Kidney capillary endothelial cell (primary cell): ENCODE measurements around the gene IMP4.
"Not testable (repeated sequence)": the region's sequence is repeated elsewhere in the genome, so short reads cannot be mapped to it uniquely, and the experiment has no call there.

Source experiments
- DNase-seq: peaks from one replicate; pipeline ENCODE4 v3.0.0-alpha.2; 2018; ENCODE audit warnings: low spot score

Gene IMP4, protein sequence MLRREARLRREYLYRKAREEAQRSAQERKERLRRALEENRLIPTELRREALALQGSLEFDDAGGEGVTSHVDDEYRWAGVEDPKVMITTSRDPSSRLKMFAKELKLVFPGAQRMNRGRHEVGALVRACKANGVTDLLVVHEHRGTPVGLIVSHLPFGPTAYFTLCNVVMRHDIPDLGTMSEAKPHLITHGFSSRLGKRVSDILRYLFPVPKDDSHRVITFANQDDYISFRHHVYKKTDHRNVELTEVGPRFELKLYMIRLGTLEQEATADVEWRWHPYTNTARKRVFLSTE

DNA sequence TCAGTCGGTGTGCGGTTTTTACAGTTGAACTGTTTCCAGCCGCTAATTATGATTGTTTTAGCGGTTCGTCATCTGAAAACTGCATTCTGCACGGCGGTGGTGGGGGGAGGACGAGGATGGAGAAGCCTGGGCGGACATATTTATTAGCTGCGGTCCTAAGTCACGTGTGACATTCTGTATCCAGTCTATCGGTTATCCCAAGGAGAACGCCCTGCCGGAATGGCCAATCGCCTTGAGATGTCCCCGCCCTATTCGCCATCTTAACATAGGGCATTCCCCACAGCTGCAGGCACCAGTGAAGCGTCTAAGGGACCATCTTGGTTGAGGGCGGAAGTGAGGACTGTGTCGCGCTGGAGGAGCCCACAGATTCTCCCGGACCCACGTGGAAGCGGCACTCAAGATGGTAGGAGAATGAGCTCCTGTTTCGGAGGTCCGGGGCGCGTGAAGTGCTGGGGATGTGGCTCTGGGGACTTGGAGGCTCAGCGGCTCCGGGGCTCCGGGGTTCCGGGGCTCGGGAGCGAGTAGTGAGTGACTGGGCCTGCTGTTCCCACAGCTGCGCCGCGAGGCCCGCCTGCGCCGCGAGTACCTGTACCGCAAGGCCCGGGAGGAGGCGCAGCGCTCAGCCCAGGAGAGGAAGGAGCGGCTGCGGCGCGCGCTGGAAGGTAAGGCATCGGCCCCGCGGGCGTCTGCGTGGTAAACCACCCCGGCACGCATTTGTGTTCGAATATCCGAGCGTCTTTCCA lies at the start of gene IMP4:
IMP4 (plus strand) TSS at position 365 of the 743 bp plus-strand sequence; CDS start at position 401, 36 bp downstream.
- DNase-seq, result peak; percentile 98

DNA sequence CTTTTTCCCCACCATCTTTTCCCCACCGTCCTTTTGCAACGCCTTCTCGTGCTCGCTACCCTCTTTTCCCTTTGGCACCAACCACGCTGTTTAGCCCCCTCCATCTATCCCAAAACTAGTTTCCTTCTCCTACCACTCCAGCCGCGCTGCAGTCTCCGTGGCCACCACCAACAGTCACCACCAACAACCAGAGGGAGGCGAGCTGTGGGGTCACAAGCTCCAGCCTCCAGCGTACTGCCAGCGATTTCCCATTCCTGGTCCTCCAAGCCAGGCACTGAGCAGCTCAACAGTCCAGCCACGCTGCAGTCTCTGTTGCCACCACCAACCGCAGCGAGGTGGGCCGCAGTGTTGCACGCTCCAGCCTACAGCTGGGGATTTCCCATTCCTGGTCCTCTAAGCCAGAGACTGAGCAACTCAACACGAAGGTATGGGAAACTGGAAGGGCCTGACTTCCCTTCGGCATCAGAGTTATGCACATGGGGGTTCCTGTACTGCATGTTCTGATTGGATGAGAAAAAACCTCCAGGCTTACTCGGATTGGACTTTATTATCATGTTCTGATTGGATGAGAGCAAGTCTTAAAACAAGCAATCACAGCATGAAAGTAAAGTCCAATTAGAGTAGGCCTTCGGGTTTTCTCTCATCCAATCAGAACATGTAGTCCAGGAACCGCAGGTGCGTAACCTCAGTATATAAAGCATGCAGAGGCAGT lies 42.3 kb upstream of the IMP4 start:
- DNase-seq, result no peak

DNA sequence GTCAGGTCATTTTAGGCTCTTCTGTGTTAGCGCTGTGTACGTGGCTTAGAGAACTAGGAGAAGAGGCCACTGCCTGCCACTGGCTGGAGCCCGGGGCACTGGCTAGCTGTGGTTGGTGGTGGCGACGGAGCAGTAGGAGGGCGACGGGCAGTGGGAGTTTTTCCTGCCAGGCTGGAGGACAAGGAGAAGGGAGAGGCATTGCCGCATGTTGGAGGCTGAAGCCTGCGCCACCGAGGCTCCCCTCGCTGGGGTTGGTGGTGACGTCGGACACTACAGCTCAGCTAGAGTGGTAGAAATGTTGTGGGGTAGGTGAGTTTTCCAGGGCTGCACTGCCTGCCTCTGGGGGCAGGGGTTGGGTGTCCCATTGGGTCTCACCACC lies 41.7 kb upstream of the IMP4 start:
- no peak for DNase-seq

DNA sequence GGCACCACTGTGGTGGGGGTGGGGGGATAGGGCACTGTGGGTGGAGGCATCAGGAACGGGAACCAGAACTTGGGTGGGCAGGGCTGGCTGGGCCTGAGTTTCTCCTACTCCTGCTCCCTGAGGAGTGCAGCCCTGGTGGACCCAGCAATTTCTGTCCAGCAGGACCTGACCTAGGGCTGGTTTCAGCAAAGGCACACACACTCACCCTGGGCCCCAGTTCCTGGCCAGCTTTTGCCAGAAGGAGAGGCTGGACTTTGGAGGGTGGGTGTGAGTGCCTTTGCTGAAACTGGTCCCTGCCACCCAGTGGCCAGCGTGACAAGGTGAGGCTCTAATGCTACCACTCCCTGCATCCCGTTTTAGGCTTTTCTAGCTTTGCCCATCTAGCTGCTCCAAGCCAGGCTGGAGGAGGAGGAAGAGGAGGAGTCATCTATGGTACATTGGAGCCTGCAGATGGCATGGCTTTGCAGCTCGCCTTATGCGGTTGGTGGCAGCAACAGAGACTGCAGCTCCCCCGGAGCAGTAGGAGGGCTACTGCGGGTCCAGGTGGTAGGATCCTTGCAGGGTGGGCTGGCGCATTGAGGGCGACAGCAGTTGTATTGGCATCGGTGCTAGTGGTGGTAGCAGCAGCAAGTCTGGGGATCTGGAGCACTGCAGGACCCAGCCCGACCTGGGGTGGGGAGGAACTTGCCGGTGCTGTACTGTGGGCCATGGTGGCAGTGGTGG lies 40.4 kb upstream of the IMP4 start:
- no peak for DNase-seq

DNA sequence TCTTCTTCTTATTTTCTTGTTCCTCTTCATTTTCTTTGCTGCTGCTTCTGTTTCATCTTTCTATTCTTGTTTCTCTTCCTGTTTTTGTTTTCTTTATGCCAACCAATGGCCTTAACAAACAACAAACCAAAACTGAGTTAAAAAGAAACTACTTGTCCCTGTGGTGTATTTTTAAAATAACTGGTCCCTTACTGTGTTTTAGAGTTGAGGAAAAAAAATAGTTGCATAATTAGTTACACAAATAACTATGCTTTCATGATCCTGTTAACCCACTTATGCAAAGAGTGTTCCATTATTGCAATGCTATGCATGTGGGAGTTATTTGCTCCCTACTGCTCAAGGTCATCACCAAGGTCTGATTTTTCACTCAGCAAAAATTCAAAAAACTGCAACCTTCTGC lies 39.5 kb upstream of the IMP4 start:
- no peak for DNase-seq

DNA sequence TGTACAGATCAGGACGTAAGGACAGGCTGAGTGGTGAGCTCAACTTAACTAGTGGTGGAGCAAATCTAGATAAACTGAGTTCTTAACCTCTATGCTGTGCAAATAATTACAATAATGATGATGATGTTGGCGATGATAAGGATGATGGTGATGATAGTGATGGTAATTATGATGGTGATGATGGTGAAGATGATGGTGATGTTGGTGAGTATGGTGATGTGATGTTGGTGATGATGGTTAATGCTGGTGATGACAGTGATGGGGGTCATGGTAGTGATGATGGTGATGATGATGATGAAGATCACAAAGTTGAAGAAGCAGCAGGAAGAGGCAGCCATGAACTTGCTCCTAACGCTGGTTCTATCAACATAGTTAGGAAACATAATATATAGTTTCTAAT lies 38.0 kb upstream of the IMP4 start:
- DNase-seq, result no peak

DNA sequence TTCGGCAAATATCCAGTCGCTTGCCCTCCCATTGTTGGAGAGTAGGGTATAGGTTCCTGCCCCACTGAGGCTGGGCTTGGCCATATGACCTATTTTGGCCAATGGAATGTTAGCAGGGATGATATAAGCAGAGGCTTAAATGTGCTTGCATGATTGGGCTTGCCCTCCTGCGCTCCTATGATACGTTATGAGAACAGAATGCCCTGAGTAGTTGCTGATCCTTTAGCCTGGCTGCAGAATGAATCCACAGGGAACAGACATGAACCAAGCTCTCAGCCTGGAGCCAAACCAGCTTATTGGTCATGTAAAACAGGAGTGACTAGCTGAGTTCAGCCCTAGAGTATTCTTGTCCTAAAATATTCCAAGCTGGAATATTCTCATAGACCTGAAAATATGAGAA lies 34.8 kb upstream of the IMP4 start:
- no peak for DNase-seq

DNA sequence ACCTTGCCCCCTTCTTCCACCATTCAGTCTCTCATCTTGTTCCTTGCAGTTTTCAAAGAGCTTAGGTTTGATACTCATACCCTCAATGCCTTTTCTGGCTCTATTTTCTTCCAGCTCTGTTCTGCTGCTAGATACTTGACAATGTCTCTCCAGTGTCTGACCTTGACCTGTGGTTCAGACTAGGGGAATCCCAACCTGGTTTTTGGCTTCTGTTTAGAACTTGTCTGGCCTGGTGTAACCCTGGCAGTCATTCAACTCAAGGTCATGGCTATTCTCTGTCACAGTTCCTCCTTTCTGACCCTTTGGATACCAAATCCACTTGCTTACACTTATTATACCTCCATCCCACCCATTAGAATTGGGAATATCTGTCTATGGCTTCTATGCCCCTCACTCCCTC lies 31.8 kb upstream of the IMP4 start:
- no peak for DNase-seq

DNA sequence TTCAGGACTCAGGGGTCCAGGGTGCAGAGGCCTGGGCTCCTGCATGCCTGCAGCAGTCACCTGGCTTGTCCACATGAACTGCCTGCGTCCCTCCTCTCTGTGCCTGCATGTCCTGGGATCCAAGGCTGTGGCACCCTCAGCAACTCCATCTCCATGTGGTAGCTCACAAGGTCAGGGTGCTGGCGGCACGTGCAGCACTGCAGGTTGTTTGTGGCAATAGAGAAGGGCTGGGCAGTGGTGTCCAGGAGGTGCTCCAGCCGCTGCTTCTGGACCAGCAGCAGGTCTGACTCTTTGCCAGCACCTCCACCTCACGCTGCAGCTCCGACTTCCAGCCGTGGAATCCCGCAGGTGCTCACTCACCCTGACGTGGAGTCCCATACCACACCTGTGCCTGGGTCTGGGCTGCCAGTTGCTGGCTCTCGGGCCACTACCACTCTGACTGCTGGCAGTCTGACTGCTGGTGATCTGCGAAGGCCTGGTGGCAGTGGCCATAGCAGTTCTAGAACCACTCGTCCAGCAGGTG lies 28.8 kb upstream of the IMP4 start:
- DNase-seq, result no peak

DNA sequence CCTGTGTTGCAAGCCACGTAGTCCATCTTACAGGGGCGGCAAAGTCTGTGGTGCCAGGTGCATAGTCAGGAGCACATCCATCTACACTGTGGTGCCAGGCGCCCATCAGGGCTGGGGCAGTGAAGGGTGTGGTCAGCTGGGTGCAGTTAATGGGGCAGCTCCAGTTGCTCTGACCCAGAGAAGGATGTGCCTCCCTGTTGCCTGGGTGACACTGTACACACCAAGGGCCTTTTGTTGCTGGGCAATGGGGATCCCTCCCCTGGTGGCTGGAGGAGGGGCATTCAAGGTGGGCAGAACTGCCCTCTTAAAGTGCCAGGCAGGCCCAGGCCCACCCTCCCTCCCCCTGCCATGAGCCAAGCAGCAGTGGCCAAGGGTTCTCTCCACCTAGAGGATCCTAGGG lies 28.3 kb upstream of the IMP4 start:
- DNase-seq, result no peak

DNA sequence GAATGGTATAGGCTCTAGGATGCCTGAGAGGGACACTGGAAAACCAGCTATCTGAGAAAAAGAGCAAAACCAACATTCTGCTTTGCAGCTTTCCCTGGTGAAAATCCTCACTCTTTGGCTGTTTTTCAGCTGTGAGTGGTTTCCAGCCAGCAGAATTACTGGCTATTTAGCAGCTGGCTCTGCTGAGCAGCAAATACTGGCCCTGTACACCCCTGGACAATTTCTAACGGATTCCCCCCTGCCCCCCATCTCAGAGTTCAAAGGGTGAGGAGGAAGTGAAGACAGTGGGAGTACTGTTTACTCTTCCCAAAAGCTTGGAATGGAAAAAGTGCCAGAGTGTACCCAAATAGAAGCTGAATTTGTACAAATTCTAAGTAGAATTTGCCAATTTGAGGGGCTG lies 26.1 kb upstream of the IMP4 start:
- DNase-seq, result no peak

DNA sequence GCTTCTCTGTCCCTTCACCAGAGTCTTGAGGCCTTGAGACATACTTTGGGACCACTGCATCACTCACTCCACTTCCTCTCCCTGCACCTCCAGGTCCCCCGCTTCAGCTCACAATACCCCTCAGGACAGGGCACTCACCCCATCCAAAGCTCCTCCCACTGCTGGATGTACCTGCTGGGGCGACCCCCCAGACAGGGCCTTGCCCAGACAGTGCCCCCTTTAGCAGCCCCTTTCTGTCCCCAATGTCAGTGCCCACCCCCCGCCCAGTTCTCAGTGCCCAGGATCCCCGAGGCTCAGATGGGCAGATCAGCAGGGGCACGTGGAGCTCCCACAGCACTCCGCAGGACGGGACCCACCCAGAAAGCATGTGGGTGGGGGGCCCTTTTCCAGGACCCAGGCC lies 23.8 kb upstream of the IMP4 start:
- DNase-seq, result no peak

DNA sequence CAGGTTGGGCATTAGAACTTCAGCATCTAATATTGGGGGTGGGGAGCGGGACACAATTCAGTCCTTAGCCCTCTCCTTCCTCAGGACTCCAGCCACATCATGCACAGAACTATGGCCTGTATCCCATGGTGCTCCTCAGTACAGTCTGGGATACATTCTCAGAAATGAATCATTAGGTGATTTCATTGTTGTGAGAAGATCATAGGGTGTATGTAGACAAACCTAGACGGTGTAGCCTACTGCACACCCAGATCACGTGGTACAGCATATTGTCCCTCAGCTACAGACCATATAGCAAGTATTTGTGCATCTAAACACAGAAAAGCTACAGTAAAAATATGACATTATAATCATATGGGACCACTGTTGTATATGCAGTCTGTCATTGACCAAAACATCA lies 23.2 kb upstream of the IMP4 start:
- no peak for DNase-seq

DNA sequence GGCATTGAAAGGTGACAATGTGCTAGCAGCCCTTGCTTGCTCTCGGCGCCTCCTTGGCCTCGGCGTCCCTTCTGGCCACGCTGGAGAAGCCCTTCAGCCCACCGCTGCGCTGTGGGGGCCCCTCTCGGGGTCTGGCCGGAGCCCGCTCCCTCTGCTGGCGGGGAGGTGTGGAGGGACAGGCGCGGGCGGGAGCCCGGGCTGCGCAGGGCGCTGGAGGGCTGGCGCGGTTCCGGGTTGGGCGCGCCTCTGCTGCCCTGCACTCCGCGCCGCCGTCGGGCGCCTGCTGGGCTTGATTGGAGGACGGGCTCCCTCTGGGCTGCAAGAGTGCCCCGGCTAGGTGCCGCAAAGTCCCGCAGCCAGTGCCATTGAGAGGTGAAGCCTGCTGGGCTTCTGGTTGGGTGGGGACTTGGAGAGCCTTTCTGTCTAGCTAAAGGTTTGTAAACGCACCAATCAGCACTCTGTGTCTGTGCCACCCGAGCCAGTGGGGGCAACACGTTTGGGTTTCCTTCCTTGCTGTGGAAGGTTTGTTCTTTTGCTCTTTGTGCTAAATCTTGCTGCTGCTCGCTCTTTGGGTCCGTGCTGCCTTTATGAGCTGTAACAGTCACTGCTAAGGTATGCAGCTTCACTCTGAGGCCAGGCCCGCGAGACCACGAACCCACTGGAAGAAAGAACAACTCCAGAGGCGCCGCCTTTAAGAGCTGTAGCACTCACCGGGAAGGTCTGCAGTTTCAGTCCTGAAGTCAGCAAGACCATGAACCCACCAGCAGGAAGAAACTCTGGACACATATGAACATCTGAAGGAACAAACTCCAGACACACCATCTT lies 14.8 kb upstream of the IMP4 start:
- DNase-seq, result no peak

DNA sequence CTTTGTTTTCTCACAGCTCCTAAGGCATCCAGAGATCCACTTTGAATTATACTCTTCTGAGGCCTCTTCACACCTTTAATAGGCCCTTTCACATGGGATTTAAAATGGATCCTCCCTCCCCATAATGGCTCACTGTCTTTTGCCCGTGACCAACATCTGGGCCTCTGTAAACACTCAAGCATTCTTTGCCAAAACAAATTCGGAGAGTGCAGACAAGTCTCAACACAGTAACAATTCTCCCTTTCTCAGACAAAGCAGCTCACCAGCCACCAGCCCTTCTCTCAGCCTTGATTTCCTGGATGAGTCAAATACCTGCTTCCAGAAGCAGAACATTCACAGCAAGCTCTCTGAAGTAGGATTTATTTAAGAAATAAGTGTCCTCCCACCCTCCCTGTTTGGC lies 14.0 kb upstream of the IMP4 start:
- DNase-seq, result no peak

DNA sequence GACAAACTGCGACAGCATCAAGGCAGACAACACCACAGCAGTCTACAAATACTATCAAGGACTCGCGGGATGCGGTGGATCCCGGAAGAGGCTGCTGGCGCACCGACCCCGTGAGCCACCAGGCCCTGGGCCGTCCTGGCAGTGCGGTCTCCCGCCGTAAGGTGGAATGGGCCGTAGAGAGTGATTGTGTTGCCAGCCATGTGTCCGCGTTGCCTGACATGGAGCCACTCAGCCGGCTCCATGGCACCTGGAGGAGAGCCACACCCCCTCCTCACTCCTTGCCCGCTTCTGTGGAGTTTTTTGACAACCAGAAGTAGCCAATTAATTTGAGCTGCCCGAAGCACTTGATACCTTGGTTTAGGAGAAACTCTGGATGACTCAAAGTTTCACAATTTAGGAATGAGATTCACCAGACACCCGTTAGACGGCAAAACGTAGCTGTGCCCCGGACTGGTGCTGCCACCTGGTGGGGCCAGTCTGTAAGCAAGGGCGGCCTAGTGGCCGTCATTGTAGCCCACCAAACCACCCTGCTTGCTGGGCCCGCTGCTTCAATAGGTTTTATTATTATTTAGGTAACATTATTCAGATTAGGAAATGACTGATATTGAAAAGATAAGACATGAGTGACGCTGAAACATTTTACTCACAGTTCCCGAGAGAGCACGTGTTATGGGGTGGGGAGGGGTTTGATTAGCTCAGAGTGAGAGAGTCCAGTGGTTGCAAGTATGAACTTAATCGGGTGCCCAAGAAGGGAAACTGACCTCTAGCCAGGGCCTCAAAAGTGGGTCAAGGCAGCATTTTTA lies 10.2 kb upstream of the IMP4 start:
- DNase-seq, result peak; percentile 50

DNA sequence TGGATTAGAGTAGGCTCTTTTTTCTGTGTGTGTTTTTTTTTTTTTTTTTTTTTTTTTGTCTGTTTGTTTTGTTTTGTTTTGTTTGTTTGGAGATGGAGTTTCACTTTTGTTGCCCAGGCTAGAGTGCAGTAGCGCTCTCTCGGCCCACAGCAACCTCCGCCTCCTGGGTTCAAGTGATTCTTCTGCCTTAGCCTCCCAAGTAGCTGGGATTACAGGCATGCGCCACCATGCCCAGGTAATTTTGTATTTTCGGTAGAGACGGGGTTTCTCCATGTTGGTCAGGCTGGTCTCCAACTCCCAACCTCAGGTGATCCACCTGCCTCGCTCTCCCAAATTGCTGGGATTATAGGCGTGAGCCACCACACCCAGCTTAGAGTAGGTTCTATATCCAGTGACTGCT lies 9.4 kb upstream of the IMP4 start:
- not testable (repeated sequence) for DNase-seq

DNA sequence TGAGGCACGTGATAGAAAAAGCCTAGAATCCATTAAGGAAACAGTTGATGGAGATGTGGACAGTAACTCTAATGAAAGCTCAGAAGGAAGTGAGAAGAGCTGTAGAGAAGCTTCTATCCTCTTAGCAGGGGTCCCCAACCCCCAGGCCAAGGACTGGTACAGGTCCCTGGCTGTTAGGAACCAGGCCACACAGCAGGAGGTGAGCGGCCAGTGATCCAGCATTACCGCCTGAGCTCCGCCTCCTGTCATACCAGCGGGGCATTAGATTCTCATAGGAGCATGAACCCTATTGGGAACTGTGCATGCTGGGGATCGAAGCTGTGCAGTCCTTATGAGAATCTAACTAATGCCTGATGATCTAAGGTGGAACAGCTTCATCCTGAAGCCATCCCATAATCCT lies 8.7 kb upstream of the IMP4 start:
- no peak for DNase-seq

DNA sequence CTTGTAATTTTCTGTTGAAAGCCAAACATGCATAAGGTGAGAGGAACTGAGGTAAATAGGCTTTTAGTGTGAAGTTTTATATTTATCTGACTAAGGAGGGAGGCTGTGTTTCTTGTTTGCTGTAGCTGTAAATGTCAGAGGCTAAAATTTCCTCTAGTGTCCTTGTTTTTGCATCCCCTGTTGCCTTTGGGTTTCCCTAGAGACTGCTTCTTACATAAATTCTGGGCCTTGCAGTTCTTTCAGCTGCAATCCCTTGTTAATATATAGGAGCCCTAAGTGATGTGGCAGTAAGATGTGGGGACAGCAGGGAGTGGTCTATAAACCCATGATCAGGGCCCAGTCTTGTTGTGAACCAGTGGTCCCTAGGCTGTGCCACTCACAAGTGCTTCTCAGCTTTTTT lies 7.5 kb upstream of the IMP4 start:
- DNase-seq, result no peak

DNA sequence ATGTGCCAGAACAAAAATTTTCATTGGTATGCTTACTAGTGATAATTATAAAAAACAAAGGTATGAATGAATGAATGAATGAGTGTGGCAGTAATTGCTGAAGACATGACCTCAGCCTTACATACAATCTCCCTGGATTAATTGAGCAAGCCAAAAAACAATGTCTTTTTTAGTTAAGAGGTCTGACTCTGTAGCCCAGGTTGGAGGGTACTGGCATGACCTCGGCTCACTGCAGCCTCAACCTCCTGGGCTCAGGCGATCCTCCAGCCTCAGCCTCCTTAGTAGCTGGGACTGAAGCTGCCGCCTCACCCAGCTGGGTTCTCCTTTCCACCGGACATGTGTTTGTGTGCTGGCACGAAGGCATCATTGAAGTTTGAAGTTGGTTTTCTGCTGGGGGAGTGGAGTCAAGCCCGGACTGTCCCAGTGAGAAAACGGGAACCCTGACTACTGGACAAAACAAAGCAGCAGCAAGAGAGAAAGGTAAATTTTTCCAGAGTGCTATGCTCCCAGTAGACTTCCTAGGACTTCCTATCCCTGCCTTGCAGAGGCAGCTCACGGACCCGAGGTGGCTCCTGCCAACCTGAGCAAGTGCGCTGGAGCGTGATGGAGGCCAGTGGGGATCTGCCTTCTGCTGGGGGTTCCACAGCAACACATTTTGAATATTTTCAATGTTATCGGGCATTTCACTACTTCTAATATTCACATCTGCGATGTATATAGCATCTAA lies 6.4 kb upstream of the IMP4 start:
- no peak for DNase-seq
